Neutrophil (primary cell): ENCODE measurements around the gene FBXW4.

Experiments used
- H3K27ac ChIP-seq: fragments of 200-600 bp; sonication (generic); 2 replicates; pipeline ENCODE4 v1.5.1; 2016; ENCODE audit warnings: mild to moderate bottlenecking, moderate library complexity
- H3K27me3 ChIP-seq: fragments of 200-600 bp; sonication (generic); 2 replicates; pipeline ENCODE4 v1.6.0; 2016; ENCODE audit warnings: mild to moderate bottlenecking
- H3K36me3 ChIP-seq: fragments of 200-600 bp; sonication (generic); 2 replicates; pipeline ENCODE4 v1.5.1; 2017
- H3K4me1 ChIP-seq, 2 experiments: fragments of 200-600 bp in 1 of 2; sonication (generic) in 1 of 2; 1 replicate in 1 of 2; 2 replicates in 1 of 2; pipeline versions ENCODE4 v1.5.1 to v1.6.1; 2013 to 2016; ENCODE audit warnings: low read depth in 1 of 2, low read length in 1 of 2, mild to moderate bottlenecking in 1 of 2, moderate library complexity in 1 of 2; ENCODE audit not compliant: control insufficient read depth in 1 of 2, insufficient read depth in 1 of 2
- H3K4me3 ChIP-seq, 2 experiments: fragments of 200-600 bp in 1 of 2; sonication (generic) in 1 of 2; 1 replicate in 1 of 2; 2 replicates in 1 of 2; pipeline ENCODE4 v1.5.1; 2013 to 2016; ENCODE audit warnings: low read depth in 1 of 2, low read length in 1 of 2, mild to moderate bottlenecking in 1 of 2, moderate library complexity in 1 of 2
- H3K9me3 ChIP-seq: fragments of 200-600 bp; sonication (generic); 2 replicates; pipeline ENCODE4 v1.5.1; 2016
- TF ChIP-seq, protein P1 (sequence below): fragments of 200-600 bp; sonication (generic); IDR thresholded peaks from 2 replicates; pipeline ENCODE4 v1.5.1; 2016; ENCODE audit warnings: antibody characterized with exemption

Gene FBXW4

DNA sequence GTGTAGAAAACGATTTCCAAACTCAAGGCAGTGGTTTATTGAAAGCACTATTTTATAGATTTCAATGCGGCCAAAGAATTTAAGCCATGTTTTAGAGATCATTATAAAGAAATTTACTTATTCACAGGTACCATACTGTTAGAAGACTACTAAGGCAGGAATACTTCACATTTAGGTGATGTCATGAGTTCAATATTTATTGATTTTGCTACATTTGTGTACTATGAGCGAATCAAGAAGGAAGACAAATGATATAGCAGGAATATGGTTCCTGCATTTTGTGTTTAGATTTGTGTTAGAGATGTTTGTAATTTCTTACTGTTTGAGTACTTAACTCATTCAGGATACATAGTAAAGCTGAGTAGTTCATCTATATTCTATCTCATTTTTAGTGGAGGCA is 1.7 kb upstream of the FBXW4 start:
- no peaks in the 10 kb centered on the region for H3K27me3 ChIP-seq
- no peaks in the 10 kb centered on the region for H3K36me3 ChIP-seq
- H3K27ac ChIP-seq: no peak overlapping the region
- H3K4me1 ChIP-seq: peaks cover 11 to 14% of the 10 kb centered on the region in 2 experiments
- H3K4me3 ChIP-seq: no peak overlapping the region
- TF ChIP-seq, protein P1, sequence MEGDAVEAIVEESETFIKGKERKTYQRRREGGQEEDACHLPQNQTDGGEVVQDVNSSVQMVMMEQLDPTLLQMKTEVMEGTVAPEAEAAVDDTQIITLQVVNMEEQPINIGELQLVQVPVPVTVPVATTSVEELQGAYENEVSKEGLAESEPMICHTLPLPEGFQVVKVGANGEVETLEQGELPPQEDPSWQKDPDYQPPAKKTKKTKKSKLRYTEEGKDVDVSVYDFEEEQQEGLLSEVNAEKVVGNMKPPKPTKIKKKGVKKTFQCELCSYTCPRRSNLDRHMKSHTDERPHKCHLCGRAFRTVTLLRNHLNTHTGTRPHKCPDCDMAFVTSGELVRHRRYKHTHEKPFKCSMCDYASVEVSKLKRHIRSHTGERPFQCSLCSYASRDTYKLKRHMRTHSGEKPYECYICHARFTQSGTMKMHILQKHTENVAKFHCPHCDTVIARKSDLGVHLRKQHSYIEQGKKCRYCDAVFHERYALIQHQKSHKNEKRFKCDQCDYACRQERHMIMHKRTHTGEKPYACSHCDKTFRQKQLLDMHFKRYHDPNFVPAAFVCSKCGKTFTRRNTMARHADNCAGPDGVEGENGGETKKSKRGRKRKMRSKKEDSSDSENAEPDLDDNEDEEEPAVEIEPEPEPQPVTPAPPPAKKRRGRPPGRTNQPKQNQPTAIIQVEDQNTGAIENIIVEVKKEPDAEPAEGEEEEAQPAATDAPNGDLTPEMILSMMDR: no peak
- no peaks in the 10 kb centered on the region for H3K9me3 ChIP-seq

DNA sequence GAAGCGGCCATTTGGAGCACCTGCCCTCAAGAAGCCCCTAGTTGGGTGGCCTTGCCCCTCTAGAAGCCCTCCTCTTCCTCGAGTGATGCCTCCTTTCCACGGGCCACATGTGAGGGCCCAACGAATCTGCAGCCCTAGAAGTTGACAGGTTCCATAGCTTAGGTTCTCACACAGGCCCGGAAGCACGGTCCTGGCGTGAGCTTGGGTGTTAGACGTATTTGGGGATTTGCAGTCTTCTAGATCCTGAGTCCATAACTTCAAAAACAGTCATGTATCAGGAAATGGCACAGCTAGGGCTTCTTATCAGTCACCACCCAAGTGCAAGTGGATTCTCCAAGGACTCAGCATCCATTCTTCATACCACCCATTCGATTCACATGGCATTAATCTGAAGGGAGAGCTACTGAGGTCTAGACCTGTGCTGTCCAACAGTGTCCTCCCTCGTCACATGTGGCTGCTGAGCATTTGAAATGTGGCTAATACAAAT is 477 bp upstream of the FBXW4 start:
- no peaks in the 10 kb centered on the region for H3K27me3 ChIP-seq
- no peaks in the 10 kb centered on the region for H3K36me3 ChIP-seq
- H3K4me1 ChIP-seq: peaks cover 11 to 14% of the 10 kb centered on the region in 2 experiments
- H3K27ac ChIP-seq: peak overlapping the region; percentile 80
- peak overlapping the region; percentile 84 to 92 for H3K4me3 ChIP-seq
- H3K9me3 ChIP-seq: no peaks in the 10 kb centered on the region
- TF ChIP-seq, protein P1: no peak

DNA sequence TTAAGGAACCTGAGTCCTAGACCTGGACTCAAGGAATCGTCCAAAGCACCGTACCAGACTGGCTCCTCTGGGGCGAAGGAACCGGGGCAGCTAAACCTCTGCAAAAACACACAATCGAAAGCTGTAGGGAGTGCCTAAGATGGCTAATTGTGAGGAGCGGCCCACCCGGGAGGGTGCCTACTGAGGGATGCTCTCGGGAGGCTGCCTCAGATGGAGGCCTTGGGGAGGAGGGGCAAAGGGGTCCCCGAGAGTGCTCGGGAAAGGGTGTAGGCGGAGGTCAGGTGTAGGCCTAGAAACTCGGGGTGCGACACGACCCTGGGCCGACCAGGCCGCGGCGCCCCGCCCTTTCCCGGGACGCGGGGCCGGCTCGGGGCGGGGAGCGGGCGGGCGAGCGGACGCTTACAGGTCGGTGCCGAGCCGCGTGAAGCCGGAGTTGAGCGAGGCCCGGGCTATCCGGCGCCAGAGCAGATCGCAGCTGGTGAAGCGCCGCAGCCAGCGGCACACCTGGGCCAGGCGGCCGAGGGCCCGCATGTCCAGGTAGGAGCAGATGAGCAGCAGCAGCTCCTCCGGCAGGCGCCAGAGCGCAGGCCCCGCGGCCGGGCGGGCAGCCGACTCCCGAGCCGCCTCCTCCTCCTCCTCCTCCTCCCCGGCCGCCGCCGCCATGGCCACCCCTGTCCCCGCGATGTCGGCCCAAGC is 844 bp downstream of the FBXW4 start:
- no peaks in the 10 kb centered on the region for H3K27me3 ChIP-seq
- peak overlapping the region; percentile 80 for H3K27ac ChIP-seq
- peak overlapping the region; percentile 84 to 92 for H3K4me3 ChIP-seq
- TF ChIP-seq, protein P1: no peak
- H3K9me3 ChIP-seq: no peaks in the 10 kb centered on the region
- H3K36me3 ChIP-seq: no peaks in the 10 kb centered on the region
- peaks cover 11 to 14% of the 10 kb centered on the region in 2 experiments for H3K4me1 ChIP-seq

DNA sequence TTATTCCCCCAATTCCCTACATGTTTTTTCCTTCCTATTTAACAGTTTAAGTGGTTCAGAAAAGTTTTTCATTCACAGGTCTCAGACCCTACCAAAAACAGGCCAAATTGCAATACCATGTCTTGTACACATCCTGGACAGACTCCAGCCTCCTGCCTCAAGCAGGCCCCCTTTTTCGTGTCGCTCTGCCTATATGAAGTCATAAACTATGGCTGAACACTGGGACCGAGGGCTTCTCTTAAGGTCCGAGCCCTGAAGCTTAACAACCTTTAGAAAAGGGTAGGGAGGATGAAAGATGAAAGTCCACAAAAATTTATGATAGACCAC is 1.4 kb downstream of the FBXW4 start:
- no peak overlapping the region for H3K27ac ChIP-seq

DNA sequence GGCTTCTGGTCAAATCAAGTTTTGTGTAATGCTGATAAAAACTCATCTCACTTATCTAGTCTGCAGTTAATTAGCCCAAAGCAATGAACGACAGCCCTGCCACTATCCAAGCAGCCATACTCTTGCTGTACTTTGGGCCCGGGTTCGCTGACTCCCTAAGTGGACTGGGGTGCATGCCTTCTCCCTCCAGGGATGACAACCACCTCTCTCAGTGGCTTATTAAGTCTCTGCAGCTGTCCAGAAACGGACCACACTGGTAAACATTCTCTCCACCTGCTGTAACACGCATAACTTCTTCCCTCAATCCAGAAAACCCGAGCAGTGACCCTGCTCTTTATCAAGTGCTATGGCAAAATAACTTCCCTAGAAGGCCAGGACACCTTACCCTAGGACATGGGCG is 3.9 kb downstream of the FBXW4 start:
- H3K36me3 ChIP-seq: no peaks in the 10 kb centered on the region
- no peaks in the 10 kb centered on the region for H3K9me3 ChIP-seq
- H3K4me1 ChIP-seq: peaks cover 11 to 14% of the 10 kb centered on the region in 2 experiments
- H3K27me3 ChIP-seq: no peaks in the 10 kb centered on the region
- no peak overlapping the region for H3K27ac ChIP-seq
- H3K4me3 ChIP-seq: no peak overlapping the region
- TF ChIP-seq, protein P1: no peak

More for the DNA sequence above, 1.4 kb downstream of the FBXW4 start:
- Histone ChIP-seq H3K27me3 (no peaks in the 10 kb centered on the region), H3K9me3 (no peaks in the 10 kb centered on the region), H3K4me1 (peaks cover 11 to 14% of the 10 kb centered on the region in 2 experiments), H3K36me3 (no peaks in the 10 kb centered on the region), H3K4me3 (peak overlapping the region; percentile 84 to 92)
- TF ChIP-seq, protein P1: no peak
